Panc1 (cell line): ENCODE results near the gene FAXC. TPM values are rescaled to one million over a fixed set of nuclear protein-coding genes. Genes with fewer than 3 reads are reported as not detected.

ENCODE experiments used
- ATAC-seq: fragments of 200-7000 bp; cut with Tn5 transposase; 2 replicates; pipeline ENCODE4 v1.9.1; 2020; ENCODE audit warnings: mild to moderate bottlenecking, moderate library complexity
- BruUV-seq: library from RNA; stranded (reverse); fragments of 400-500 nt; replicated peaks from 2 replicates; lab custom pipeline; 2021; lab: Mats Ljungman, UMichigan
- CTCF ChIA-PET: fragments of 300-600 bp; sonication (Branson Sonifier 250); formaldehyde crosslinking; loops from one replicate; lab custom pipeline; 2022; ENCODE audit warnings: antibody characterized with exemption; lab: Charles Lee
- POLR2A ChIA-PET: fragments of 300-600 bp; sonication (Branson Sonifier 250); formaldehyde crosslinking; loops from one replicate; lab custom pipeline; 2022; ENCODE audit warnings: antibody characterized with exemption; lab: Charles Lee
- DNase-seq: peaks from one replicate; pipeline ENCODE4 v3.0.0-alpha.2; 2010; ENCODE audit warnings: low read depth, low spot score
- H3K27ac ChIP-seq: 2 replicates; pipeline ENCODE4 v1.5.1; 2011; ENCODE audit warnings: mild to moderate bottlenecking, low read length, inconsistent platforms
- H3K27me3 ChIP-seq: fragments of 200-500 bp; sonication (Bioruptor generic); 2 replicates; pipeline ENCODE4 v1.6.0; 2014; ENCODE audit warnings: low read length, inconsistent platforms; ENCODE audit not compliant: control insufficient read depth, insufficient read depth
- H3K36me3 ChIP-seq: fragments of 200-500 bp; sonication (Bioruptor generic); 2 replicates; pipeline ENCODE4 v1.5.1; 2014; ENCODE audit warnings: inconsistent platforms, mild to moderate bottlenecking, low read length, moderate library complexity; ENCODE audit not compliant: control insufficient read depth, insufficient read depth
- H3K4me1 ChIP-seq: 2 replicates; pipeline ENCODE4 v1.5.1; 2011; ENCODE audit warnings: inconsistent platforms, mild to moderate bottlenecking, low read length, moderate library complexity; ENCODE audit not compliant: control insufficient read depth, insufficient read depth
- H3K4me3 ChIP-seq, 2 experiments: 2 replicates each; pipeline ENCODE4 v1.5.1; 2011 to 2012; ENCODE audit warnings: low read depth in 2 of 2, low read length in 2 of 2, mild to moderate bottlenecking in 2 of 2, inconsistent platforms in 1 of 2, moderate library complexity in 1 of 2
- H3K9me3 ChIP-seq: fragments of 200-500 bp; sonication (Bioruptor generic); 2 replicates; pipeline ENCODE4 v1.5.1; 2014; ENCODE audit warnings: low read depth, mild to moderate bottlenecking, inconsistent platforms, low read length, moderate library complexity; ENCODE audit not compliant: control insufficient read depth, insufficient read depth
- POLR2AphosphoS5 ChIP-seq: IDR thresholded peaks from 2 replicates; pipeline ENCODE4 v1.6.1; 2012; ENCODE audit warnings: mild to moderate bottlenecking, low read depth, low read length, moderate library complexity
- SIN3A ChIP-seq: IDR thresholded peaks from 2 replicates; pipeline ENCODE4 v1.6.1; 2012; ENCODE audit warnings: low read depth, mild to moderate bottlenecking, low read length, moderate library complexity, borderline replicate concordance; ENCODE audit not compliant: insufficient read depth
- TCF7L2 ChIP-seq: IDR thresholded peaks from 2 replicates; pipeline ENCODE4 v1.6.1; 2011; ENCODE audit warnings: mild to moderate bottlenecking, low read depth, low read length, inconsistent platforms
- in situ Hi-C: cut with HindIII; loops from 2 replicates; pipeline ENCODE4 v1.10.0; 2016; ENCODE audit warnings: low sequenced_read_pairs, low pct_unique_long_range_greater_than_20kb
- intact Hi-C: fragments of 100-400 bp; cut with micrococcal nuclease; formaldehyde crosslinking; loops from one replicate; pipeline ENCODE4 v1.10.0; 2022; ENCODE audit not compliant: unreplicated experiment
- total RNA-seq: library from RNA; stranded (reverse); gene quantifications from one replicate; pipeline ENCODE4 v1.2.1, GENCODE V29; 2021; ENCODE audit not compliant: unreplicated experiment
- TF ChIP-seq, protein P1 (sequence below): fragments of 450-650 bp; IDR thresholded peaks from 2 replicates; pipeline ENCODE4 v1.5.1; 2017; ENCODE audit warnings: mild to moderate bottlenecking
- TF ChIP-seq, protein P2 (sequence below), 2 experiments: IDR thresholded peaks; 2 replicates each; pipeline ENCODE4 v1.6.1; 2011 to 2012; ENCODE audit warnings: low read depth in 2 of 2, control low read depth in 1 of 2, low read length in 1 of 2, mild to moderate bottlenecking in 1 of 2, moderate library complexity in 1 of 2; ENCODE audit not compliant: insufficient read depth in 1 of 2

FAXC gene
- total RNA-seq, 1 experiment from 2014 or later = 9.0 TPM

DNA sequence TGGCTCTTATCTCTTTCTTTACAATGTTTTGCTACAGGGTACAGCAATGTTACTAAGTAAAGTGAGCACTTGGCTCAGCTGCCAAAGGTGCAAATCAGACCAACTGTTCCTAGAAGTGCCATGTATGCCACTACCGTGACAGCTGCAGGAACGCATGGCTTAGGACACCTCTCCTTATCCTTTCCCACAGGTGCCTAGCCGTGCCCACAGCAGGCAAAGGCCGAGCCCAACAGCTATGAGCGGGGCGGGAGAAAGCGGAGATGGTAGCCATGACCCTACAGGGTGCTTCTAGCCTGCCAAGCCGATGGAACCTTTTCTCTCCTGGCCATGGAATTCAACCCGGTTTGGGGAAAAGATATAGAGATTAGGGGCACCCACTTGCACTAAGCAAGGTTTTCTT is 97.1 kb downstream of the FAXC start:
- H3K27ac ChIP-seq = no peak overlapping the region
- ChIA-PET CTCF (no interaction called here), POLR2A (no interaction called here)
- TF ChIP-seq TCF7L2 = no peak
- TF ChIP-seq, protein P1, sequence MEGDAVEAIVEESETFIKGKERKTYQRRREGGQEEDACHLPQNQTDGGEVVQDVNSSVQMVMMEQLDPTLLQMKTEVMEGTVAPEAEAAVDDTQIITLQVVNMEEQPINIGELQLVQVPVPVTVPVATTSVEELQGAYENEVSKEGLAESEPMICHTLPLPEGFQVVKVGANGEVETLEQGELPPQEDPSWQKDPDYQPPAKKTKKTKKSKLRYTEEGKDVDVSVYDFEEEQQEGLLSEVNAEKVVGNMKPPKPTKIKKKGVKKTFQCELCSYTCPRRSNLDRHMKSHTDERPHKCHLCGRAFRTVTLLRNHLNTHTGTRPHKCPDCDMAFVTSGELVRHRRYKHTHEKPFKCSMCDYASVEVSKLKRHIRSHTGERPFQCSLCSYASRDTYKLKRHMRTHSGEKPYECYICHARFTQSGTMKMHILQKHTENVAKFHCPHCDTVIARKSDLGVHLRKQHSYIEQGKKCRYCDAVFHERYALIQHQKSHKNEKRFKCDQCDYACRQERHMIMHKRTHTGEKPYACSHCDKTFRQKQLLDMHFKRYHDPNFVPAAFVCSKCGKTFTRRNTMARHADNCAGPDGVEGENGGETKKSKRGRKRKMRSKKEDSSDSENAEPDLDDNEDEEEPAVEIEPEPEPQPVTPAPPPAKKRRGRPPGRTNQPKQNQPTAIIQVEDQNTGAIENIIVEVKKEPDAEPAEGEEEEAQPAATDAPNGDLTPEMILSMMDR = no peak
- TF ChIP-seq POLR2AphosphoS5 = no peak
- TF ChIP-seq, protein P2, sequence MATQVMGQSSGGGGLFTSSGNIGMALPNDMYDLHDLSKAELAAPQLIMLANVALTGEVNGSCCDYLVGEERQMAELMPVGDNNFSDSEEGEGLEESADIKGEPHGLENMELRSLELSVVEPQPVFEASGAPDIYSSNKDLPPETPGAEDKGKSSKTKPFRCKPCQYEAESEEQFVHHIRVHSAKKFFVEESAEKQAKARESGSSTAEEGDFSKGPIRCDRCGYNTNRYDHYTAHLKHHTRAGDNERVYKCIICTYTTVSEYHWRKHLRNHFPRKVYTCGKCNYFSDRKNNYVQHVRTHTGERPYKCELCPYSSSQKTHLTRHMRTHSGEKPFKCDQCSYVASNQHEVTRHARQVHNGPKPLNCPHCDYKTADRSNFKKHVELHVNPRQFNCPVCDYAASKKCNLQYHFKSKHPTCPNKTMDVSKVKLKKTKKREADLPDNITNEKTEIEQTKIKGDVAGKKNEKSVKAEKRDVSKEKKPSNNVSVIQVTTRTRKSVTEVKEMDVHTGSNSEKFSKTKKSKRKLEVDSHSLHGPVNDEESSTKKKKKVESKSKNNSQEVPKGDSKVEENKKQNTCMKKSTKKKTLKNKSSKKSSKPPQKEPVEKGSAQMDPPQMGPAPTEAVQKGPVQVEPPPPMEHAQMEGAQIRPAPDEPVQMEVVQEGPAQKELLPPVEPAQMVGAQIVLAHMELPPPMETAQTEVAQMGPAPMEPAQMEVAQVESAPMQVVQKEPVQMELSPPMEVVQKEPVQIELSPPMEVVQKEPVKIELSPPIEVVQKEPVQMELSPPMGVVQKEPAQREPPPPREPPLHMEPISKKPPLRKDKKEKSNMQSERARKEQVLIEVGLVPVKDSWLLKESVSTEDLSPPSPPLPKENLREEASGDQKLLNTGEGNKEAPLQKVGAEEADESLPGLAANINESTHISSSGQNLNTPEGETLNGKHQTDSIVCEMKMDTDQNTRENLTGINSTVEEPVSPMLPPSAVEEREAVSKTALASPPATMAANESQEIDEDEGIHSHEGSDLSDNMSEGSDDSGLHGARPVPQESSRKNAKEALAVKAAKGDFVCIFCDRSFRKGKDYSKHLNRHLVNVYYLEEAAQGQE (IDR thresholded peaks at IDR 0.05; ENCODE audit: insufficient read depth in 1 of 2, low read depth in 2 of 2, low read length in 1 of 2) = no peak
- TF ChIP-seq SIN3A = no peak
- H3K27me3 ChIP-seq = peaks cover 4% of the 10 kb centered on the region; the same call in 1 of the 2 replicates
- BruUV-seq = no TSS peak
- no peak for DNase-seq
- intact Hi-C loops (no loop called here), in situ Hi-C loops (no loop called here)
- ATAC-seq = no peak
- H3K9me3 ChIP-seq = no peaks in the 10 kb centered on the region
- no peak overlapping the region for H3K4me3 ChIP-seq
- H3K36me3 ChIP-seq = no peaks in the 10 kb centered on the region
- H3K4me1 ChIP-seq = no peaks in the 10 kb centered on the region

DNA sequence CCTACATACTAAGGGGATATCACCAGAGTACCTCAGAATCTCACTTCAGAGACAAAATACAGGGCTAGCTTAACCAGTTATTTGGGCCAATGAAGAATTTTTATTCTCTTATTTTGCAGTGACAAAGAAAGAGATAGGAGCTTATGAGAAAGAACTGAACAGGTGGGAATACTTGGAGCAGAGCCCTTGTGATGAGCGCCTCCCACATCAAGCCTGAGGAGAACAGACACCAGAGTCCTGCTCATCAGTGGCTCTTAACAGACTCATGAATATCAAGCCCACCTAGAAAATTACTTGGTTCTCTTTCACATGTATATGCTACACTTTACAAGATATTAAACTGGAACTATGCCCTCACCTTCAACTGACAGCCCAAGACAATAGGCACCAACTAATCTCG is 99.0 kb downstream of the FAXC start:
- Histone ChIP-seq H3K4me3 (no peak overlapping the region), H3K27me3 (no peaks in the 10 kb centered on the region; the same call in 1 of the 2 replicates), H3K36me3 (no peaks in the 10 kb centered on the region), H3K27ac (no peak overlapping the region), H3K4me1 (no peaks in the 10 kb centered on the region), H3K9me3 (no peaks in the 10 kb centered on the region)
- CTCF ChIA-PET = no interaction called here
- ATAC-seq = no peak
- DNase-seq = no peak
- TF ChIP-seq POLR2AphosphoS5 = no peak
- no peak for TF ChIP-seq TCF7L2
- TF ChIP-seq, protein P2 (IDR thresholded peaks at IDR 0.05; ENCODE audit: insufficient read depth in 1 of 2, low read depth in 2 of 2, low read length in 1 of 2) = no peak
- no peak for TF ChIP-seq SIN3A
- TF ChIP-seq, protein P1 = no peak
- BruUV-seq = no TSS peak
- POLR2A ChIA-PET = no interaction called here
- intact Hi-C loops = no loop called here
- in situ Hi-C loops = no loop called here
